ENCODE data around the gene FSCN2.

GRCh38 chr17:81574643-81574956 is 46.4 kb downstream of the FSCN2 start:
- TF ChIP-seq CTCF (conservative IDR thresholded peaks at IDR 0.05 in 1 of 2, IDR thresholded peaks at IDR 0.05 in 1 of 2; ENCODE audit: low read depth in 1 of 2, low read length in 2 of 2) (no peak), EZH2 (IDR thresholded peaks at IDR 0.05; ENCODE audit: low read length, missing control alignments) (no peak)

All from fibroblast of lung (primary cell).